Keratinocyte (primary cell): ENCODE data around the gene GTF2IRD1. TPM values are rescaled to one million over a fixed set of nuclear protein-coding genes. Genes with fewer than 3 reads are reported as not detected.
"Not testable (repeated sequence)": the region's sequence is repeated elsewhere in the genome, so short reads cannot be mapped to it uniquely, and the experiment has no call there.

Experiments
- DNase-seq: peaks from one replicate; pipeline ENCODE4 v3.0.0-alpha.2; 2011; ENCODE audit warnings: low read depth, missing footprints, low spot score
- FAIRE-seq: peaks from 2 replicates; lab custom pipeline; 2011; peaks lifted over from hg19 to GRCh38; lab: Jason Lieb, UNC
- H2AFZ ChIP-seq: 2 replicates; pipeline ENCODE4 v1.6.0; 2012; ENCODE audit warnings: low read length, control low read depth, inconsistent platforms; ENCODE audit not compliant: control insufficient read depth
- H3K27ac ChIP-seq: 2 replicates; pipeline ENCODE4 v1.5.1; 2011; ENCODE audit warnings: low read length; ENCODE audit not compliant: control insufficient read depth, insufficient read depth
- H3K27me3 ChIP-seq: 3 replicates; pipeline ENCODE4 v1.6.0; 2011; ENCODE audit warnings: low read length; ENCODE audit not compliant: control insufficient read depth, insufficient read depth; ENCODE audit errors: extremely low read depth
- H3K36me3 ChIP-seq, 2 experiments: 2 replicates in 1 of 2; 3 replicates in 1 of 2; pipeline ENCODE4 v1.5.1; 2011; ENCODE audit warnings: low read length in 2 of 2, mild to moderate bottlenecking in 1 of 2; ENCODE audit not compliant: control insufficient read depth in 2 of 2, insufficient read depth in 2 of 2; ENCODE audit errors: extremely low read depth in 1 of 2
- H3K4me1 ChIP-seq: 3 replicates; pipeline ENCODE4 v1.5.1; 2011; ENCODE audit warnings: low read length; ENCODE audit not compliant: control insufficient read depth, insufficient read depth; ENCODE audit errors: extremely low read depth
- H3K4me2 ChIP-seq: 3 replicates; pipeline ENCODE4 v1.6.0; 2011; ENCODE audit warnings: low read depth, low read length; ENCODE audit not compliant: control insufficient read depth, insufficient read depth; ENCODE audit errors: extremely low read depth
- H3K4me3 ChIP-seq, 3 experiments: fragments of 200-600 bp in 1 of 3; sonication (generic) in 1 of 3; 2 replicates in 2 of 3; 3 replicates in 1 of 3; pipeline ENCODE4 v1.5.1; 2011 to 2016; ENCODE audit warnings: low read length in 3 of 3, mild to moderate bottlenecking in 3 of 3, control low read depth in 2 of 3, inconsistent platforms in 1 of 3, low read depth in 1 of 3, mixed read lengths in 1 of 3, mixed run types in 1 of 3, moderate library complexity in 1 of 3; ENCODE audit not compliant: control insufficient read depth in 2 of 3, insufficient read depth in 2 of 3; ENCODE audit errors: extremely low read depth in 1 of 3
- H3K79me2 ChIP-seq: 2 replicates; pipeline ENCODE4 v1.6.0; 2012; ENCODE audit warnings: low read length; ENCODE audit not compliant: control insufficient read depth, insufficient read depth
- H3K9ac ChIP-seq: 3 replicates; pipeline ENCODE4 v1.6.0; 2011; ENCODE audit warnings: low read length; ENCODE audit not compliant: control insufficient read depth, insufficient read depth; ENCODE audit errors: extremely low read depth
- H3K9me1 ChIP-seq: 3 replicates; pipeline ENCODE4 v1.6.0; 2011; ENCODE audit warnings: low read length; ENCODE audit not compliant: control insufficient read depth, insufficient read depth; ENCODE audit errors: extremely low read depth
- H3K9me3 ChIP-seq: 2 replicates; pipeline ENCODE4 v1.5.1; 2012; ENCODE audit warnings: low read depth, low read length; ENCODE audit not compliant: control insufficient read depth
- H4K20me1 ChIP-seq: 3 replicates; pipeline ENCODE4 v1.6.0; 2011; ENCODE audit warnings: low read length; ENCODE audit not compliant: control insufficient read depth, insufficient read depth; ENCODE audit errors: extremely low read depth
- CTCF ChIP-seq, 3 experiments: IDR thresholded peaks in 1 of 3; conservative IDR thresholded peaks in 1 of 3; optimal IDR thresholded peaks in 1 of 3; 2 replicates in 2 of 3; 3 replicates in 1 of 3; pipeline versions ENCODE3 to v1.5.1; 2011; ENCODE audit warnings: low read length in 3 of 3, mild to moderate bottlenecking in 3 of 3, moderate library complexity in 2 of 3, control low read depth in 1 of 3, inconsistent platforms in 1 of 3; ENCODE audit not compliant: insufficient read depth in 2 of 3; ENCODE audit errors: extremely low read depth in 1 of 3
- EZH2 ChIP-seq: IDR thresholded peaks from one replicate; pipeline ENCODE4 v1.6.1; 2012; ENCODE audit warnings: inconsistent platforms, mild to moderate bottlenecking, low read length, moderate library complexity
- dilution Hi-C: fragments of 300-500 bp; cut with MboI; formaldehyde crosslinking; loops from one replicate; pipeline ENCODE4 v1.7.0; 2020; ENCODE audit warnings: low sequenced_read_pairs; ENCODE audit not compliant: extremely low pct_ligation_motif_present
- polyA plus RNA-seq, 5 experiments: library from polyadenylated mRNA; depleted of rRNA in 3 of 5; stranded (reverse) in 3 of 5; stranded (forward) in 1 of 5; unstranded in 1 of 5; fragments of >200 nt; gene quantifications; 1 replicate in 1 of 5; 2 replicates in 3 of 5; 3 replicates in 1 of 5; pipeline versions ENCODE4 v1.2.1 to v1.2.3, GENCODE V29; 2011 to 2012; ENCODE audit warnings: missing spikeins in 2 of 5, low read depth in 1 of 5, low replicate concordance in 1 of 5

Gene GTF2IRD1
- polyA plus RNA-seq, 1 donor (not counting 4 experiments of a cell fraction or from before 2014, with no cell fraction given) = 19.4 TPM

- Histone ChIP-seq H3K4me3 (no peak overlapping the region), H3K4me2 (no peak overlapping the region), H3K9ac (no peak overlapping the region), H3K27ac (no peak overlapping the region), H3K27me3 (no peaks in the 10 kb centered on the region), H3K9me1 (no peaks in the 10 kb centered on the region), H3K36me3 (peaks cover 7 to 18% of the 10 kb centered on the region in 2 experiments), H3K4me1 (peaks cover 17% of the 10 kb centered on the region), H2AFZ (no peak overlapping the region), H4K20me1 (no peaks in the 10 kb centered on the region), H3K79me2 (no peaks in the 10 kb centered on the region), H3K9me3 (no peaks in the 10 kb centered on the region)
- dilution Hi-C loops = no loop called here
- no peak for DNase-seq
- no peak for FAIRE-seq
- no peak for TF ChIP-seq CTCF (optimal IDR thresholded peaks at IDR 0.05 in 1 of 3, IDR thresholded peaks at IDR 0.05 in 1 of 3, conservative IDR thresholded peaks at IDR 0.05 in 1 of 3; ENCODE audit: extremely low read depth in 1 of 3, insufficient read depth in 2 of 3, low read length in 3 of 3)
- TF ChIP-seq EZH2 = no peak
These were observed 73.1 kb downstream of the GTF2IRD1 start for GRCh38 chr7:74526780-74527179.

- H3K4me3 ChIP-seq = no peak overlapping the region
- no peak overlapping the region for H3K4me2 ChIP-seq
- H3K79me2 ChIP-seq = no peaks in the 10 kb centered on the region
- no peak for DNase-seq
- H3K9me3 ChIP-seq = no peaks in the 10 kb centered on the region
- H2AFZ ChIP-seq = no peak overlapping the region
- no peaks in the 10 kb centered on the region for H3K9me1 ChIP-seq
- peaks cover 8 to 16% of the 10 kb centered on the region in 2 experiments for H3K36me3 ChIP-seq
- H3K27ac ChIP-seq = no peak overlapping the region
- TF ChIP-seq CTCF (optimal IDR thresholded peaks at IDR 0.05 in 1 of 3, IDR thresholded peaks at IDR 0.05 in 1 of 3, conservative IDR thresholded peaks at IDR 0.05 in 1 of 3; ENCODE audit: extremely low read depth in 1 of 3, insufficient read depth in 2 of 3, low read length in 3 of 3) (no peak), EZH2 (no peak)
- FAIRE-seq = no peak
- dilution Hi-C loops = no loop called here
- H3K9ac ChIP-seq = no peak overlapping the region
- no peaks in the 10 kb centered on the region for H4K20me1 ChIP-seq
- H3K27me3 ChIP-seq = no peaks in the 10 kb centered on the region
- H3K4me1 ChIP-seq = peaks cover 17% of the 10 kb centered on the region
These were observed 74.1 kb downstream of the GTF2IRD1 start for GRCh38 chr7:74527842-74528241.

DNA sequence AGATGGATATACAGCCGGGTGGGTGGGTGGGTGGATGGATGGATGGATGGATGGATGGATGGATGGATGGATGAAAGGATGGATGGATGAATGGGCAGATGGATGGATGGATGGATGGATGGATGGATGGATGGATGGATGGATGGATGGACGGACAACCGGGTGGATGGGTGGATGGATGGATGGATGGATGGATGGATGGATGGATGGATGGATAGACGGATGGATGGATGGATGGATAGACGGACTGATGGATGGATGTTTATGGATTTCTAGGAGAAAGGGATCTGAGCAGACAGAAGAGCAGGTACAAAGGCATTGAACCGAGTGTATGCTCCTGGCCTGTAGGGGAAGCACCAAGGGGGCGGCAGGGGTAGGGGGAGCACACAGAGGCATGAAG, 75.1 kb downstream of the GTF2IRD1 start:
- H3K9me3 ChIP-seq, H4K20me1 ChIP-seq, DNase-seq, dilution Hi-C loops, H3K9ac ChIP-seq, H3K27me3 ChIP-seq, H2AFZ ChIP-seq, H3K27ac ChIP-seq, H3K9me1 ChIP-seq, H3K79me2 ChIP-seq, H3K4me3 ChIP-seq, H3K4me2 ChIP-seq, FAIRE-seq: not testable (repeated sequence)
- Histone ChIP-seq H3K36me3 (peaks cover 11 to 13% of the 10 kb centered on the region in 2 experiments), H3K4me1 (peaks cover 17% of the 10 kb centered on the region)
